Measurements from ENCODE around the gene RCBTB2.

Gene RCBTB2

GRCh38 chr13:48528720-48529119 lies 4.2 kb downstream of the RCBTB2 start:
- DNase-seq = no peak

- no peak for DNase-seq
Observed at GRCh38 chr13:48527955-48528354, 4.9 kb downstream of the RCBTB2 start.

DNA sequence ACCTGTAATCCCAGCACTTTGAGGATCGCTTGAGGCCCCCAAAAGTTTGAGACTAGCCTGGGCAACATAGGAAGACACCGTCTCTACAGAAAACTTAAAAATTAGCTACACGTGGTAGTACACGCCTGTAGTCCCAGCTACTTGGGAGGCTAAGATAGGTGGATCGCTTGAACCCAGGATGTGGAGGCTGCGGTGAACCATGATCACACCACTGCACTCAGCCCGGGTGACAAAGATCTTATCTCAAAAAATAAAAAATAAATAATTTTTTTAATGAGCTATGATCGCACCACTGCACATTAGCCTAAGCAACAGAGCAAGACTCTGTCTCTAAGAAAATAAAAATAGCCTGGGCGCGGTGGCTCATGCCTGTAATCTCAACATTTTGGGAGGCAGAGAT lies 6.6 kb downstream of the RCBTB2 start:
- DNase-seq = no peak

DNA sequence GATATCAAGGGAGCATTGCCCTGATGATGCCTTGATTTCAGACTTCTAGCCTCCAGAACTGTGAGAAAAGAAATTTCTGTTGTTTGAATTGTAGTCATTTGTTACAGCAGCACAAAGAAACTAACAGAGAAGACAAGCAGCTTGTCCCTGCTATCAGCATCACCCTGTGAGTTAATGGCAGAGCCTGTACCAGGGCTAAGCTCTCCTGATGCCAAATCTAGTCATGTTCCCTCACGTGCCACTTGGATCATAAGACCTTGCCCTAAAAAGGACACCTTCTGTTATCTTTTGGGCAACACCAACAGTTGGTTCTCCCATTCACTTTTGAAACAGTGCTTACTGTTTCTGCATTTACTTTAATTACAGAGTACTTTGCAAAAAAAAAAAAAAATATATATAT lies 14.8 kb downstream of the RCBTB2 start:
- DNase-seq = no peak

GRCh38 chr13:48515732-48516131 lies 17.1 kb downstream of the RCBTB2 start:
- no peak for DNase-seq

GRCh38 chr13:48514793-48515192 lies 18.1 kb downstream of the RCBTB2 start:
- DNase-seq = no peak

- no peak for DNase-seq
Observed at GRCh38 chr13:48511621-48512230, 21.2 kb downstream of the RCBTB2 start.

DNA sequence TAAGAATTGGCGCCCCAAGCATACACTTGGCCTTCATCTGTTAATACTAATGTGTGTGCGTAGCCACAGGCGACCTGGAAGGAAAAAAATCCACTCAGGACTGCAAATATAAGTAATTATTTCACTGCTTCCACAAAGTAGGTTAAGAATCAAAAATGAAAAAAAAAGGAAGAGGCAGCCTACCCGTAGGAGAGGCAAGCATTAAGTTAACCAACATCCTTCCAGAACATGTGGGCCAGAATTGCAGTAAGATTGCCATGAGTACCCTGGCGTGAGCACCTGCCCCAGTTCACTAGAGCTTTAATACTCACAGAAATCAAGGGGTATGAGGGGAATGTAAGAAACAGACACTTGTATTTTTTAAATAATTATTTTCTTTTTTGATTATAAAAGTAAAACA lies 22.2 kb downstream of the RCBTB2 start:
- DNase-seq = no peak

DNA sequence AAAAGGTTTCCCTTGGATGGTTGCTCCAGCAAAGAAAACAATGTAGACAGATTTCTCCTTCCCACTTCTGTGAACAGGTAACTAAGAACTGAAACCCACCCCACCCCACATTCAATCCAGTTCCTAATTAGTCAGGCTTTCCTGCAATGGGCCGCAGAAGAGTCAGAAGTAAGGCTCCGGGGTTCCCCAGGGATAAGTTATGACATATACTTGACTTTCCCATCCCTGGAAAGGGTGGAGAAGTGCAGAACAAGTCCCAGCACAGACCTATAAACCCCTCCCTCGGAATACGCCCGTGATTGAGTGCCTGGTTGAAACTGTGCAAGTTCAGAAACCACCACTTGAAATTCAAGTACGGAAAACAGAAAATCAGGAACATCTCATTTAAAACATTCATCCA lies 24.9 kb downstream of the RCBTB2 start:
- DNase-seq = no peak

DNA sequence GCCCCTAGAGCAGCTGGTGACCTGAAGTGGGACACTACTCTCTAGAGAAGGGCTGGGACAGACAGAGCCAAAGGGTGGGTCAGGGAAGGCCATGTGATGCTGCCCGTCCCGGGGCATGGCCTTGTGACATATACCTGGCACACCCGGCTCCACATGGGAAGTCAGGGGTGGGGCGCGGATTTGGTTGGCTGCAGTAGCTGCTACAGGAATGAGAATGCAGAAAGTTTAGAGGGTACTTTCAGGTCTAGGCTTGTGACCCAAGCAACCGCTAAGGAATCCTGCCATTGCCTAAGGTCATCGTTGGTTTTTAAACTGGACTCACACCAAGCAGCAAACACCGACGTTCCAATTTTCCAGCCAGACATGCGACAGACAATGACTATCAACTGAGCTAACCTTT lies 25.9 kb downstream of the RCBTB2 start:
- no peak for DNase-seq

DNA sequence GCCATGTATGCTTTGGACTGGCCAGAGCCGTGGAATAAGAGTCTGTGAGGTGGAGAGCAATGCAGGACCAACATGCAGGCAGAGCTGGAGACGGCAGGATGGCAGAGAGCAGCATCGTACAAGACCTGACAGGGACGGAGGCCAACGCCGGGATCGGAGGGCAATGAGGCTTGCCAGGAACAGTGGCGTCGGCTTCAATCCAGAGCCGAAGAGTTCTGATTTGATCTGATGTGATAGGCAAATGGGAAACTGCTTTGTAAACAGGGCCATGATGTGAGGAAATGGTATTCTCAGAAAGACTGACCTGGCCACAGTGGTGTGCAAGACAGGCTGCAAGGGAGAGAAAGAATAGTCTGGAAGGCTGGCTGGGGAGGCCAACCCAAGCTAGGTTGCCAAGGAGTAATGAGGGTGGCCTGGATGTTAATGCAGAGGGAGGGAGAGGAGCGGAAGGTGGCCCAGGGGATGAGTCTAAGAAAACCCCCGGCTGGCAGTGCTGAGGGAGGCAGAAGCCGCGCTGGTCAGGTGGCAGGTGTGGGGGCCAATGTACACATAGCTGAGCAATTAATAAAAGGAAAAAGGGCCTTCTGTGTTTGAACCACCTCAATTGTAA lies 26.7 kb downstream of the RCBTB2 start:
- DNase-seq = no peak

DNA sequence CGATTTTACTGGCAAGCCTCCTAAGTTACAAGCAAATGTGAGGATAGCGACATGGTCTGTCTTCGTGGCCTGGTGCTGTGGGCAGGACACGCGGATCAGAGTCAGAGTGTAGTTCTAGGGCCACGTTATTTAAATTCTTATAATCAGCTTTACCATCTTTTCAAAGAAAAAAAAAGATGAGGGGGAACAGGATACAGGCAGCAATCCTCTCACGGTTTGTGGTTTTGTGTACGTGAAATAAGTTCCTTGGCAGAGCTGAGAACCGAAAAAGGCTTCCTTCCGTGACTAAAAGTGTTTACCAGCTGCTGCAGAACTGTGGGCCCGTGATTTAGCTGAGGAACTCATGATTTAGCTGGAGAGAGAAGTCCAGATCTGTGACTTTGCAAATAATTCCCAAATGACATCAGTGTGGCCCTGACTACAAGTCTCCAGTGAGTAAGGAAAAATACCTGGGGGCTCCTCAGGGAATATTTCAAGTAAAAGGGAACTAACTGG lies 27.2 kb downstream of the RCBTB2 start:
- peak; percentile 99 for DNase-seq

DNA sequence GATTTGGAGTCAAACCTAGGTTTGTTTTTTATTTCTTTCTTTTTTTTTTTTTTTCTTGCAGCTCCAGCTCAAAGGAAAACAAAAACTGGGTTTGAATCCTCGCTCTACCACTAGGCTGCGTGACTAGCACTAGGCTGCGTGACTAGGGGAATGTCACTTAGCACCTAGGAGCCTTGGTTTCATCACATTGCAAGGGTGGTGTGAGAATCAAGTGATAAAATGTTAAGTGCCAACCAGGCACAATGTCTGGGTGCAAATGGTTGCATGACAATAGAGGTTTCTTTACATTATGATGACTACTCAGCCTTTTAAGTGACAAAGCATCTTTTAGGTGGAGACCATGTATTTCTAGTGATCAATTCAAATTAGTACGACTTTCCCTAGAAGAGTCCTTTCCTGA lies 27.9 kb downstream of the RCBTB2 start:
- peak in 1 of 2 experiments; percentile 10 for DNase-seq

GRCh38 chr13:48504606-48505005 lies 28.3 kb downstream of the RCBTB2 start:
- DNase-seq = no peak

DNA sequence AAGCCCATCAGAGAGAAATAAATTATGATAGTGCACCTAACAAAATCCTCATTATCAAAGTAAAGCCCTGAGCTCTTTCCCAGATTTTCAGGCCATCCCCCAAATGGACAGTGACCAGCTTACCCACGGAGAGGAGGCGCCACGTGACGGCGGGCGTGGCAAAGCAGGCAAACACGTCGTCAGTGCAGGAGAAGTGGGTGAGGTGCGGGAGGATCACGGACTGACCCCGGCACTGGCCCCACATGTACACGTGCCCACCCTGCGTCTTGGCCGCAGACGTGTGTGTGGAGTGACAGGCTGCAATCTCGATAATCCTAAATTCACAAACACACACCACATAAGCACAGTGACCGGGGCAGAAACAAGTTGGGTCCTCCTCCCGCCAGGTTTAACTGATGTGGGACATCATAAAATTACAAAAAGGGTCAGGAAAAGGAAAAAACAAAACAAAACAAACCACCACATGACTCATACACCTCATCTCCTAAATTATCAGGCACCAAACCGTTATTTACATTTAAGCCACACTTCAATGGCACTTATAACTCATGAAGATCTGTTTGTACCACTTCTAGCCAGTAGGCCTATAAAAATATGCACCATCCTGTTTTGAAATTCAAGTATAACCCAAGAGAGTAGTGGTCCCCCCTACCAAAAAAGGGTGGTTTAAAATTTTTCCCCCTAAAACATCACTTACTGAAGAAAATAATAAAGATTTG lies 30.1 kb downstream of the RCBTB2 start:
- DNase-seq = no peak

DNA sequence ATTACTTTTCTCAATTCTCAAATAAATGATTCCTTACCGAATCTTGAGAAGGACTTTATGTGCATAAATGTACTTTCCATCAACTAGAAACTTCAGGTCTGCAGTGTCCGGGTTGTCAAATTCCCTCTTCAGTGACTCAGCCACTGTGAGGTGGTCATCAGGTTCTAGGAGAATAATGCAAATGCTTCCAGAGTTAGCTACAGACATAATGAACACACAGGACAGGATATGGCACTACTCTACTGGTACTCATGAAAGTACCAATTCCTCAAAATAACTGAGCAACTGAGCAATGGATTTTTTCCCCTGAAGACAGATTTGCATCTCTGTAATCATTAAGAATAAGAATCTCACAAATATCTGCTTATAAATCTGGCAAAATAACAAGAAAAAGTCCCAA lies 31.2 kb downstream of the RCBTB2 start:
- no peak for DNase-seq

GRCh38 chr13:48500652-48501197 lies 32.2 kb downstream of the RCBTB2 start:
- peak; percentile 92 to 95 for DNase-seq

GRCh38 chr13:48497669-48498068 lies 35.2 kb downstream of the RCBTB2 start:
- no peak for DNase-seq

GRCh38 chr13:48496271-48497161 lies 36.4 kb downstream of the RCBTB2 start:
- DNase-seq = no peak

DNA sequence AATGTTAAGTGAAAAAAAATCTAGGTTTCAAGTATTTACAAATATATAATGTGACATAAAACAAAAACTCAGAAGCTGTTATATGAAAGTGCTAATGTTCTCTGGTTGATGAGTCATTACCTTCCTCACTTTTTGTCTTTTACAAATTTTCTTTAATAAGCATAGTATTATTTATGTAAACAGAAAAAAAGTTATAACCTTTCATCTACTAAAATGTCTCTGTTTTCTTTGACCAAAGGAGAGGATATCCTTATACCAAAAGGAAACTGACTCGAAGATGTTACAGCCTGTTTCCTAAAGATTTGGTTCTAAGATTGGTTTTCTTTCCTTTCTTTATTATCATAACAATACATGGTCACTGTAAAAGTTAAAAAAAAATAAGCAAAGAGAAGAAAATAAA lies 38.0 kb downstream of the RCBTB2 start:
- no peak for DNase-seq

- DNase-seq = no peak
Observed at GRCh38 chr13:48493851-48494250, 39.0 kb downstream of the RCBTB2 start.

DNA sequence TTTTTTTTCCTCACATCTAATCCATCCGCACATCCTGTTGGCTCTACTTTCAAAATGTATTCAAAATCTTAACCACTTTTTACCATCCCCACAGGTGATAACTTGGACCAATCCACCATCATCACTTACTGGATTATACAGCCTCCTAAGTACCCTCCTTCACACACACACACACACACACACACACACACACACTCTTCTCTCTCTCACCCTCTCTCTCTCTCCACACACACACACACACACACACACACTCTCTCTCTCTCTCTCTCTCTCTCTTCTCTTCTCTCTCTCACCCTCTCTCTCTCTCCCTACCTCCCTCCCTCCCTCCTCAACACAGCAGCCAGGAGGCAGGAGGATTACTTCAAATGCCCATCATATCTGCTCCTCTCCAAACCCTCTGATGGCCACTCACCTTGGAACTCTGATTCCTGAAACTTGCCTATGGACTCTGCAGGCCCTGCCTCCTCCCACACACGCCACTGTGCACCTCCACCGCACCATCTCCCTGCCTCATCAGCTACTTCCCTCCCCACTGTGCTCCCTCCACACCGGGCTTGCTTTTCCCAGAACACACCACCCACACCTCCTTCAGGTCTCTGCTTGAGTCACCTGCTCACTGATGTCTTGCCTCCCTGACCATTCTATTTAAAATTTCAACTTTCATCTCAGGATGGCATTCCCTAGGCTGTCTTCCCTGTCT lies 39.7 kb downstream of the RCBTB2 start:
- peak in 1 of 2 experiments; percentile 68 for DNase-seq
